Spleen (tissue), 11 donors: ENCODE measurements around the gene CFAP119. TPM values are rescaled to one million over a fixed set of nuclear protein-coding genes. Genes with fewer than 3 reads are reported as not detected.

ENCODE experiments used
- DNase-seq: peaks from one replicate; pipeline ENCODE4 v3.0.0-alpha.2; 2020
- H3K27ac ChIP-seq, 8 donors: fragments of 200-600 bp; sonication (generic) in 7 of 8; 1 replicate in 4 of 8; 2 replicates in 4 of 8; pipeline versions ENCODE4 v1.5.0 to v1.8.0; 2016 to 2021; ENCODE audit warnings: inconsistent platforms in 4 of 8, mild to moderate bottlenecking in 4 of 8, moderate library complexity in 1 of 8
- H3K27me3 ChIP-seq, 7 donors: fragments of 200-600 bp; sonication (generic) in 6 of 7; replicated peaks in 1 of 7; 1 replicate in 4 of 7; 2 replicates in 3 of 7; pipeline versions ENCODE4 v1.5.0 to v1.8.0; 2016 to 2021; ENCODE audit warnings: inconsistent platforms in 3 of 7, mild to moderate bottlenecking in 1 of 7
- H3K36me3 ChIP-seq, 6 donors: fragments of 200-600 bp; sonication (generic) in 5 of 6; 1 replicate in 4 of 6; 2 replicates in 2 of 6; pipeline versions ENCODE4 v1.5.0 to v1.8.0; 2016 to 2021; ENCODE audit warnings: inconsistent platforms in 2 of 6
- H3K4me1 ChIP-seq, 6 donors: fragments of 200-600 bp; sonication (generic) in 5 of 6; 1 replicate in 3 of 6; 2 replicates in 3 of 6; pipeline versions ENCODE4 v1.5.0 to v1.8.0; 2016 to 2021; ENCODE audit warnings: inconsistent platforms in 3 of 6
- H3K4me3 ChIP-seq, 8 donors: fragments of 200-600 bp; sonication (generic) in 7 of 8; 1 replicate in 4 of 8; 2 replicates in 4 of 8; pipeline versions ENCODE4 v1.5.0 to v1.8.0; 2016 to 2021; ENCODE audit warnings: inconsistent platforms in 4 of 8, mild to moderate bottlenecking in 4 of 8, moderate library complexity in 2 of 8
- H3K9me3 ChIP-seq, 8 donors: fragments of 200-600 bp; sonication (generic) in 7 of 8; 1 replicate in 4 of 8; 2 replicates in 4 of 8; pipeline versions ENCODE4 v1.5.0 to v1.8.0; 2016 to 2021; ENCODE audit warnings: inconsistent platforms in 4 of 8
- CTCF ChIP-seq, 11 experiments: fragments of 200-600 bp in 7 of 11; fragments of 450-650 bp in 4 of 11; sonication (generic) in 4 of 11; IDR thresholded peaks in 8 of 11; conservative IDR thresholded peaks in 3 of 11; 1 replicate in 7 of 11; 2 replicates in 4 of 11; pipeline versions ENCODE4 v1.4.0 to v1.8.0; 2016 to 2021; ENCODE audit warnings: antibody characterized with exemption in 11 of 11, inconsistent platforms in 4 of 11, mild to moderate bottlenecking in 1 of 11
- POLR2A ChIP-seq, 3 donors: fragments of 450-650 bp; IDR thresholded peaks; one replicate each; pipeline ENCODE4 v1.5.1; 2017; ENCODE audit warnings: antibody characterized with exemption in 3 of 3, mild to moderate bottlenecking in 1 of 3
- POLR2AphosphoS5 ChIP-seq, 3 donors: sonication (generic); formaldehyde crosslinking; IDR thresholded peaks; one replicate each; pipeline ENCODE4 v1.5.1; 2017; ENCODE audit warnings: antibody characterized with exemption in 3 of 3
- WGBS, 5 donors: extraction: QIAGEN DNeasy Blood & Tissue Kit in 3 of 5; methylation state at CpG; one replicate each; pipeline versions ENCODE4 v1.1.5 to v1.1.7; 2013 to 2018; 5-methylcytosine and 5-hydroxymethylcytosine counted together
- intact Hi-C: fragments of 100-400 bp; cut with DNase I; formaldehyde crosslinking; loops from one replicate; pipeline ENCODE4 v1.15.0; 2023; ENCODE audit warnings: low total_unique reads
- polyA plus RNA-seq, 3 donors: library from polyadenylated mRNA; stranded (reverse); fragments of 200-250 nt; gene quantifications; one replicate each; pipeline ENCODE4 v1.2.1, GENCODE V29; 2013
- total RNA-seq, 7 donors: library from RNA; depleted of rRNA in 3 of 7; stranded (reverse); fragments of >200 nt in 3 of 7; fragmentation: NEBNext Ultra II Directional in 4 of 7; extraction: Animal tissue kit (Norgen Biotek cat#: 25700) in 4 of 7; gene quantifications; one replicate each; pipeline versions ENCODE4 v1.1.0 to v1.2.1, GENCODE V29; 2016 to 2021
- donor health status: healthy with polysubstance abuse.
- donor health status: DM: no; HTN: no; CAD: no; lungs with moderate emphysema.
- donor health status: DM: no; HTN: no; CAD: no.
- donor health status: Bipolar disorder and iron deficiency.
- donor health status: healthy.
- donor health status: DM: no; HTN: no; CAD: no.
- donor health status: DM: yes; HTN: yes; CAD: no.

The CFAP119 gene
- total and polyA plus RNA-seq, 10 donors: 3.1 to 15.5 (median 4.5) TPM

- TF ChIP-seq POLR2AphosphoS5 (IDR thresholded peaks at IDR 0.05) (peak in 1 of 3 donors; percentile 18), POLR2A (IDR thresholded peaks at IDR 0.05) (no peak)
- Histone ChIP-seq H3K27me3 (no peaks in the 10 kb centered on the region), H3K4me1 (peaks cover 25 to 66% (median 51%) of the 10 kb centered on the region in 6 donors), H3K27ac (peak overlapping the region in 5 of 8 donors; percentile 85 to 95 (median 94)), H3K4me3 (peak overlapping the region; percentile 74 to 99 (median 96)), H3K36me3 (peaks cover 0 to 61% (median 38%) of the 10 kb centered on the region in 6 donors), H3K9me3 (no peaks in the 10 kb centered on the region)
- intact Hi-C loops: no loop called here
- 23 to 29% (median 26%) methylated on average over 22 to 26 of the region's 26 CpGs for WGBS, 5 donors
- DNase-seq: no peak
Observed at GRCh38 chr16:30760577-30761426, 1.1 kb downstream of the CFAP119 start.

- Histone ChIP-seq H3K4me3 (peak overlapping the region in 1 of 8 donors; percentile 47), H3K9me3 (no peaks in the 10 kb centered on the region), H3K27ac (peak overlapping the region in 2 of 8 donors; percentile 79 to 88), H3K27me3 (no peaks in the 10 kb centered on the region), H3K4me1 (peaks cover 25 to 66% (median 51%) of the 10 kb centered on the region in 6 donors), H3K36me3 (peaks cover 0 to 61% (median 36%) of the 10 kb centered on the region in 6 donors)
- WGBS, 5 donors: 86 to 95% (median 89%) methylated on average over 7 of the region's 7 CpGs
- intact Hi-C loops: no loop called here
- TF ChIP-seq POLR2AphosphoS5 (IDR thresholded peaks at IDR 0.05) (no peak), CTCF (IDR thresholded peaks at IDR 0.05 in 8 of 11, conservative IDR thresholded peaks at IDR 0.05 in 3 of 11) (no peak), POLR2A (IDR thresholded peaks at IDR 0.05) (no peak)
- peak; percentile 64 for DNase-seq
Observed at GRCh38 chr16:30760001-30760559, 1.8 kb downstream of the CFAP119 start.

- Histone ChIP-seq H3K4me1 (peaks cover 25 to 56% (median 44%) of the 10 kb centered on the region in 6 donors), H3K4me3 (peak overlapping the region in 1 of 8 donors; percentile 47), H3K27ac (peak overlapping the region in 7 of 8 donors; percentile 55 to 88 (median 79)), H3K9me3 (no peaks in the 10 kb centered on the region), H3K27me3 (no peaks in the 10 kb centered on the region), H3K36me3 (peaks cover 0 to 61% (median 36%) of the 10 kb centered on the region in 6 donors)
- peak in 1 of 3 donors; percentile 17 for TF ChIP-seq POLR2AphosphoS5 (IDR thresholded peaks at IDR 0.05)
- no peak for TF ChIP-seq POLR2A (IDR thresholded peaks at IDR 0.05)
- DNase-seq: peak; percentile 81
- 41 to 59% (median 51%) methylated on average over 10 of the region's 10 CpGs for WGBS, 5 donors
- intact Hi-C loops: no loop called here
Observed at GRCh38 chr16:30758988-30759491, 2.8 kb downstream of the CFAP119 start.

- peaks cover 10 to 39% (median 27%) of the 10 kb centered on the region in 6 donors for H3K4me1 ChIP-seq
- TF ChIP-seq CTCF (IDR thresholded peaks at IDR 0.05 in 8 of 11, conservative IDR thresholded peaks at IDR 0.05 in 3 of 11): no peak
- peak in 1 of 3 donors; percentile 22 for TF ChIP-seq POLR2AphosphoS5 (IDR thresholded peaks at IDR 0.05)
- intact Hi-C loops: no loop called here
- no peak overlapping the region for H3K4me3 ChIP-seq
- no peak overlapping the region for H3K27ac ChIP-seq
- WGBS, 5 donors: 81 to 86% (median 84%) methylated on average over 5 to 7 of the region's 7 CpGs
- no peaks in the 10 kb centered on the region for H3K27me3 ChIP-seq
- peak; percentile 46 for DNase-seq
- H3K9me3 ChIP-seq: no peaks in the 10 kb centered on the region
- H3K36me3 ChIP-seq: peaks cover 0 to 67% (median 44%) of the 10 kb centered on the region in 6 donors
Observed at GRCh38 chr16:30757316-30757715, 4.5 kb downstream of the CFAP119 start.

GRCh38 chr16:30756781-30757100 is 5.1 kb downstream of the CFAP119 start:
- Histone ChIP-seq H3K27me3 (no peaks in the 10 kb centered on the region), H3K4me1 (peaks cover 10 to 37% (median 27%) of the 10 kb centered on the region in 6 donors), H3K36me3 (peaks cover 0 to 73% (median 49%) of the 10 kb centered on the region in 6 donors), H3K9me3 (no peaks in the 10 kb centered on the region), H3K27ac (no peak overlapping the region), H3K4me3 (no peak overlapping the region)
- intact Hi-C loops: no loop called here
- TF ChIP-seq POLR2AphosphoS5 (IDR thresholded peaks at IDR 0.05): no peak
- no peak for TF ChIP-seq POLR2A (IDR thresholded peaks at IDR 0.05)
- TF ChIP-seq CTCF (IDR thresholded peaks at IDR 0.05 in 8 of 11, conservative IDR thresholded peaks at IDR 0.05 in 3 of 11): no peak
- 94 to 98% (median 97%) methylated on average over 6 to 13 of the region's 13 CpGs for WGBS, 5 donors
- DNase-seq: no peak
